OCI-LY3 (cell line): ENCODE data around the gene AIDA.

ENCODE experiments used
- H2AFZ ChIP-seq: fragments of 200-600, 300-600 bp; shearing (Covaris generic); 2 replicates; pipeline ENCODE4 v1.6.0; 2014; ENCODE audit warnings: antibody characterized with exemption, low read depth, low read length
- H3K27ac ChIP-seq: fragments of 200-600, 300-600 bp; sonication (generic); 2 replicates; pipeline ENCODE4 v1.5.1; 2014; ENCODE audit warnings: mild to moderate bottlenecking, low read length, moderate library complexity, mixed read lengths
- H3K27me3 ChIP-seq: fragments of 200-600, 300-600 bp; sonication (generic); 2 replicates; pipeline ENCODE4 v1.6.1; 2014; ENCODE audit warnings: low read depth, low read length, mixed read lengths
- H3K36me3 ChIP-seq: fragments of 200-600, 300-600 bp; sonication (generic); replicated peaks from 2 replicates; pipeline ENCODE3; 2014; ENCODE audit warnings: low read depth, low read length, mixed read lengths
- H3K4me1 ChIP-seq: fragments of 300-600, 200-600 bp; sonication (generic); 2 replicates; pipeline ENCODE4 v1.6.1; 2014; ENCODE audit warnings: low read length, mixed read lengths
- H3K4me2 ChIP-seq: fragments of 200-600, 300-600 bp; sonication (generic); 2 replicates; pipeline ENCODE4 v1.6.1; 2014; ENCODE audit warnings: low read length, mixed read lengths
- H3K4me3 ChIP-seq: fragments of 300-600, 200-600 bp; sonication (generic); 2 replicates; pipeline ENCODE4 v1.5.1; 2014; ENCODE audit warnings: antibody characterized with exemption, mild to moderate bottlenecking, low read length, moderate library complexity
- H3K79me2 ChIP-seq: fragments of 300-600, 200-600 bp; shearing (Covaris generic); 2 replicates; pipeline ENCODE4 v1.6.1; 2014; ENCODE audit warnings: mild to moderate bottlenecking, low read length, mixed read lengths
- H3K9ac ChIP-seq: fragments of 300-600, 200-600 bp; shearing (Covaris generic); 2 replicates; pipeline ENCODE4 v1.6.0; 2014; ENCODE audit warnings: mild to moderate bottlenecking, low read length, moderate library complexity
- H3K9me3 ChIP-seq: fragments of 200-600, 300-600 bp; shearing (Covaris generic); 2 replicates; pipeline ENCODE4 v1.6.1; 2014; ENCODE audit warnings: low read length, mixed read lengths; ENCODE audit not compliant: insufficient read depth
- H4K20me1 ChIP-seq: fragments of 200-600, 300-600 bp; sonication (generic); 2 replicates; pipeline ENCODE4 v1.6.1; 2016; ENCODE audit warnings: low read length, mixed read lengths; ENCODE audit not compliant: insufficient read depth
- CTCF ChIP-seq: fragments of 200-600, 300-600 bp; sonication (generic); IDR thresholded peaks from 2 replicates; pipeline ENCODE4 v1.5.1; 2014; ENCODE audit warnings: antibody characterized with exemption, low read length, low read depth
- EZH2phosphoT487 ChIP-seq: fragments of 200-600 bp; shearing (Covaris generic); IDR thresholded peaks from 2 replicates; pipeline ENCODE4 v1.6.1; 2018; ENCODE audit warnings: antibody characterized with exemption, mixed run types, low read depth

AIDA gene

GRCh38 chr1:222665964-222666363 lies 46.3 kb downstream of the AIDA start:
- Histone ChIP-seq H3K4me1 (no peaks in the 10 kb centered on the region), H3K36me3 (peaks cover 61% of the 10 kb centered on the region), H3K27ac (no peak overlapping the region), H3K9ac (no peak overlapping the region), H3K4me2 (no peak overlapping the region), H3K9me3 (no peaks in the 10 kb centered on the region), H3K27me3 (no peaks in the 10 kb centered on the region), H4K20me1 (no peaks in the 10 kb centered on the region), H3K4me3 (no peak overlapping the region), H3K79me2 (no peaks in the 10 kb centered on the region), H2AFZ (no peak overlapping the region)
- TF ChIP-seq EZH2phosphoT487 (no peak), CTCF (no peak)

GRCh38 chr1:222663431-222663934 lies 48.8 kb downstream of the AIDA start:
- Histone ChIP-seq H3K9ac (no peak overlapping the region), H4K20me1 (0 out of 2 replicates have a peak, but pooled peaks cover 2% of the 10 kb centered on the region), H3K79me2 (no peaks in the 10 kb centered on the region), H3K4me2 (no peak overlapping the region), H3K36me3 (peaks cover 80% of the 10 kb centered on the region), H3K27ac (no peak overlapping the region), H3K9me3 (no peaks in the 10 kb centered on the region), H2AFZ (no peak overlapping the region), H3K4me1 (peaks cover 6% of the 10 kb centered on the region), H3K4me3 (no peak overlapping the region), H3K27me3 (no peaks in the 10 kb centered on the region)
- TF ChIP-seq EZH2phosphoT487, result no peak
- no peak for TF ChIP-seq CTCF

GRCh38 chr1:222657899-222658298 lies 54.4 kb downstream of the AIDA start:
- peaks cover 89% of the 10 kb centered on the region for H3K36me3 ChIP-seq
- no peaks in the 10 kb centered on the region for H3K79me2 ChIP-seq
- TF ChIP-seq EZH2phosphoT487 (no peak), CTCF (no peak)
- H4K20me1 ChIP-seq, result peaks cover 13% of the 10 kb centered on the region; the same call in 1 of the 2 replicates
- no peak overlapping the region for H3K9ac ChIP-seq
- H3K4me2 ChIP-seq, result no peak overlapping the region
- no peak overlapping the region for H3K4me3 ChIP-seq
- peaks cover 32% of the 10 kb centered on the region for H3K4me1 ChIP-seq
- no peak overlapping the region for H3K27ac ChIP-seq
- no peaks in the 10 kb centered on the region for H3K27me3 ChIP-seq
- H3K9me3 ChIP-seq, result no peaks in the 10 kb centered on the region
- H2AFZ ChIP-seq, result no peak overlapping the region

- no peaks in the 10 kb centered on the region for H3K9me3 ChIP-seq
- no peak overlapping the region for H3K9ac ChIP-seq
- no peaks in the 10 kb centered on the region for H3K79me2 ChIP-seq
- H2AFZ ChIP-seq, result no peak overlapping the region
- H3K4me1 ChIP-seq, result peaks cover 34% of the 10 kb centered on the region
- H4K20me1 ChIP-seq, result peaks cover 13% of the 10 kb centered on the region; the same call in 1 of the 2 replicates
- H3K4me2 ChIP-seq, result no peak overlapping the region
- no peak for TF ChIP-seq CTCF
- no peak for TF ChIP-seq EZH2phosphoT487
- H3K4me3 ChIP-seq, result no peak overlapping the region
- H3K36me3 ChIP-seq, result peaks cover 89% of the 10 kb centered on the region
- H3K27me3 ChIP-seq, result no peaks in the 10 kb centered on the region
- H3K27ac ChIP-seq, result no peak overlapping the region
These were observed 55.7 kb downstream of the AIDA start for GRCh38 chr1:222656391-222657155.
